Medulla oblongata (tissue), 1 donor: ENCODE measurements around the gene NPEPPS.

ENCODE experiments used
- DNase-seq: peaks from one replicate; pipeline ENCODE4 v3.0.0-alpha.2; 2015; ENCODE audit errors: extremely low spot score

The NPEPPS gene

GRCh38 chr17:47664624-47664941 lies 133.7 kb downstream of the NPEPPS start:
- DNase-seq = no peak

GRCh38 chr17:47665655-47666054 lies 134.7 kb downstream of the NPEPPS start:
- DNase-seq = no peak

GRCh38 chr17:47669081-47669480 lies 138.2 kb downstream of the NPEPPS start:
- DNase-seq = no peak

- DNase-seq = no peak
Observed at GRCh38 chr17:47670064-47670463, 139.2 kb downstream of the NPEPPS start.
